DMS53 (cell line): ENCODE results near the gene WDR13.
"Not testable (repeated sequence)": the region's sequence is repeated elsewhere in the genome, so short reads cannot be mapped to it uniquely, and the experiment has no call there.

Experiments used
- DNase-seq: peaks from one replicate; lab custom pipeline; 2025; lab: John Stamatoyannopoulos, UW

Gene WDR13

DNA sequence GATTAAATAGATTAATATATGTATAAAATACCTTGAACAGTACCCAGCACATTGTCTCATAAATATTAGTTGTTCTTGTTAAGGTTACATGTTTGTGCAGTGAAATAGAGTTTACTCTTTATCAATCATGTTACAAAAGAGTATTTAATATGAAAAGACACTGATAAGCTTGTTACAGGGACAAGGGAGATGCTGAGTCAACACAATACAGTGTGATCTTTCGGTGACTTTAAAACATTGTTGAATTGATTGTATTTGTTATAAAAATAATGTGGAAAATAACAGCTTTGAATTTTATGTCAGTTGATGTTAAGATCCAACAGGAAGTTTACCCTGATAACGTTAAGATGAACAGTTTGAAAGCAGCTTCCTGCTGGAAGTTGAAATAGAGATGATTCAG lies 1.4 kb upstream of the WDR13 start:
- no peak for DNase-seq

DNA sequence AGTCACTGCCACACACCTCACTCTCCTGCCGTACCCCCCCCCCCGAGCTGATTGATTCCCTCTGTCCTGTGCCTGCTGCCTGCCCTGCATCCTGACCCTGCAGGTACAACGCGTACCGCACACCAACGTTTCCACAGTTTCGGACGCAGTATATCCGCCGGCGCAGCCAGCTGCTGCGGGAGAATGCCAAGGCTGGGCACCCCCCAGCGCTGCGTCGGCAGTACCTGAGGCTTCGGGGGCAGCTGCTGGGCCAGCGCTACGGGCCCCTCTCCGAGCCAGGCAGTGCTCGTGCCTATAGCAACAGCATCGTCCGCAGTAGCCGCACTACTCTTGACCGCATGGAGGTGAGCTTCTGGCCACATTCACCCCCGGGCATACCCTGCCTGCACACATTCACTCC lies 1.3 kb downstream of the WDR13 start:
- DNase-seq, result no peak

DNA sequence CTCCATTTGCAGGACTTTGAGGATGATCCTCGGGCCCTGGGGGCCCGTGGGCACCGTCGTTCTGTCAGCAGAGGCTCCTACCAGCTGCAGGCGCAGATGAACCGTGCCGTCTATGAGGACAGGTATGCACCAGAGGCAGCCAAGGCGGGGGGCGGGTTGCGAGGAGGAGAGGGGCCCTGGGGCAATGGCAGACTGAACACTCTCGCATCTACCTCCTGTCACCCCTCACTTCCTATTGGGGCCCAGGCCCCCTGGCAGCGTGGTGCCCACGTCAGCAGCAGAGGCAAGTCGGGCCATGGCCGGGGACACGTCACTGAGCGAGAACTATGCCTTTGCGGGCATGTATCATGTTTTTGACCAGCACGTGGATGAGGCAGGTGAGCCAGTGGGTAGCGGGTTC lies 2.0 kb downstream of the WDR13 start:
- DNase-seq, result no peak

DNA sequence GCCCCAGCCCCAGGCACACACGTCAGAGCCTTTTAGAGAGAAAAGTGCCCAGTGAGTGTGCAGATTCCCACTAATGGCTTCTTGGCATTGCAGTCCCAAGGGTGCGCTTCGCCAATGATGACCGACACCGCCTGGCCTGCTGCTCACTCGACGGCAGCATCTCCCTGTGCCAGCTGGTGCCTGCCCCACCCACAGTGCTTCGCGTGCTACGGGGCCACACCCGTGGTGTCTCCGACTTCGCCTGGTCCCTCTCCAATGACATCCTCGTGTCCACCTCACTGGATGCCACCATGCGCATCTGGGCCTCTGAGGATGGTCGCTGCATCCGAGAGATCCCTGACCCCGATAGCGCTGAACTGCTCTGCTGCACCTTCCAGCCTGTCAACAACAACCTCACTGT lies 2.9 kb downstream of the WDR13 start:
- DNase-seq, result no peak

DNA sequence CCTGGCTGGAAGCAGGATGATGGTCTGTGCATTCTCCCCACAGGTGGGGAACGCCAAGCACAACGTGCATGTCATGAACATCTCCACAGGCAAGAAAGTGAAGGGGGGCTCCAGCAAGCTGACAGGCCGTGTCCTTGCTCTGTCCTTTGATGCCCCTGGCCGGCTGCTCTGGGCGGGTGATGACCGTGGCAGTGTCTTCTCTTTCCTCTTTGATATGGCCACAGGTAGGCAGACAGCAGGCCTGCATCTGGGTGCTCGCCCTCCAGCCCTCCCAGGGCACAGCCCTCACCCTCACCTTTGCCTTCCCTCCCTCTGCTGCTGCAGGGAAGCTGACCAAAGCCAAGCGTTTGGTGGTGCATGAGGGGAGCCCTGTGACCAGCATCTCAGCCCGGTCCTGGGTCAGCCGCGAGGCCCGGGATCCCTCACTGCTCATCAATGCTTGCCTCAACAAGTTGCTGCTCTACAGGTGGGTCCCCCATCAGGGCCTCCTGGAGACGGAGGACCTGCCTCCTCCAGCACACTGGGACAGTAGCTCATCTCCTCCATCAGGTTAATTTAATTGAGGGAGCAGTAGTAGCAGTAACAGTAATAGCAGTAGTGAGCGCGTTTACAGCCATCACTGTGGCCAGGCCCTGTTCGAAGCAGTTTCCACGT lies 4.6 kb downstream of the WDR13 start:
- no peak for DNase-seq

DNA sequence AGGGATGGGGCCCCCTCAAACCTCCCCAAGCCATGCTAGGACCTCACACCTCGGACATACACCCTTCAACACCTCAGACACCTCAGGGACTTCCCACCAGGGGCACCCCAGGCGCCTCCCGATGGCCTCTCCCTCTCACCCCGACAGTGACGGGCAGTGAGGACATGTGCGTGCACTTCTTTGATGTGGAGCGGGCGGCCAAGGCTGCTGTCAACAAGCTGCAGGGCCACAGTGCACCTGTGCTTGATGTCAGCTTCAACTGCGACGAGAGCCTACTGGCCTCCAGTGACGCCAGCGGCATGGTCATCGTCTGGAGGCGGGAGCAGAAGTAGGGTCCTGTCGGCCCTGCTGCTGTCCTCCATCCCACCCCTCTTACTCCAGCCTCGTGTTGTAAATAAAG lies 7.4 kb downstream of the WDR13 start:
- DNase-seq, result no peak

DNA sequence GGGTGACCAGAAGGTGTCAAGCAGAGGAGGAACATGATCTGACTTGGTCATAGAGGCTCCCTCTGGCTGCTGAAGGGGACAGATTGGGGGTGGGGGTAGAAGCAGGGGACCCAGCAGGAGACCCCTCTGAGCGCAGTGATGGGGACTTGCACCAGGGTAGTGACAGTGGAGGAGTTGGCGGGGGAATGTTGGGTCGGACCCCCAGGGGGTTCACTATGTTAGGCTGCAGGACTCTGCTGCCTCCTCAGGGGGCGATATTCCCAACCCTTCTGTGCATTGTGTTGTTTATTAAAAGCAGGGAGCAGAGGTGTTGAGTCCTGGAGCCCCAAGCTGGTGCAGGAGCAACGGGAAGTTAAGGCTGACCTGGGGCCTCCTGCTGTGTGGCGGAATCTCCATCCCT lies 8.8 kb downstream of the WDR13 start:
- no peak for DNase-seq

DNA sequence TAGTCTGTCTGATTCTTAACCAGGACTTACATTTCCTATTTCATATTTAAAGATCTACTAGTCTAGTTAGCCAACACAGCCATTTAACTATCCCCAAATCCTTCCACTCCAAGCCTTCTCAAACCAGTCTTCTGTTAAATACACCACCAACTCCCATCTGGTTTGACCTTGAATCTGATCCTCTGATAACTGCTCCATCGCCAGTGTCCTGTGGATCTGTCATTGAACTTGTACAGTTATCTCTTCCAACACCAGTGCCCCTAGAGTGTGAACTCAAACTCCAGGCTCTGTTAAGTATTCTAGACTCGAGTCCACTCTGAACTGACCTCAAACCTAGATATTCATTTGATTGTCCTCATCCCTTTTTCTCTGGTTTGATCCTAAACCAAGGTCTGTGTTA lies 14.4 kb downstream of the WDR13 start:
- no peak for DNase-seq

DNA sequence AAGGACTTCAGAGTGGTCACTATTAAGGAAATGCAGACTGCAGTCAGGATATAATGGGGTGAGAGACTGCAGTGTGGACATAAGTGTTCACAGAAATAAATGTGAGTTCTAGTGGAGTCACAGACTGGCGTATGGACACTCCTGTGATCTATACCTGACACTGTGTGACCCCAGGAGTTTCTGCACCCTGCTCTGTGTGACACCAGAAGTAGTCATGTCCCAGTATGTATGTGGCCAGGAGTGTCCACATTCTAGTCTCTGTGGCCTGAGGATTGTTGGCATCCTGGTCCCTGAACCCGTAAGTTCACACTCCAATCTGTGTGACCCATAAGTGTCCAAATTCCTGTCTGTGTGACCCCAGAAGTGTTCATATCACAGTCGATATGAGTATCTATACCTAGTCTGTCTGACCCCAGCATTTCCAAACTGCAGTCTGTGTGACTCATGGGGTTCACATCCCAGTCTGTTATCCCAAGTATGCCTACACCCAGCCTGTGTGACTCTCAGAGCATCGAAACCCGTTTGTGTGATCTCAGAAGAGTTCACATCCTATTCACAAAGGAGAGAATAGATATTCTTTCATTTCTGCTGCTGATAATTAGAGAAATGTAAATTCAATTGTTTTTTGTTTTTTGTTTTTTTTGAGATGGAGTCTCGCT lies 16.3 kb downstream of the WDR13 start:
- no peak for DNase-seq

DNA sequence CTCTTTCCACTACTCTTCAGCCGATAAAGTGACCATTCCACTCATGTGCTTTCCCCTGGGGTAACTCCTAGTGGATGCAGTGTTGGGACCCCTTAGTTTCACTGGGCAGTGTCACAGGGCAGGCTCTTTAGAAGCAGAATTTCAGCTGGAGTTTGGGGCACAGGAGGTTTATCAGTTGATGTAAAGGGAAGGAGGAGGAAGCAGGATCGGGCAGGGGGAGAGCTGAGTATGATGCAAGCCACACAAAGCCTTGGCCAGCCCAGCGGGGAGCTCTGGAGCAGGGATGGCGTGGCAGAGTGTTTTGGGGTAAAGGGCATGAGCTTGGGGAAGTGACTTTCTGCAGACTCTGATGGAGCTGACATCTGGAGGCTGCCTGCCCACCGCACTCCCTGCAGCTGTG lies 19.3 kb downstream of the WDR13 start:
- no peak for DNase-seq

DNA sequence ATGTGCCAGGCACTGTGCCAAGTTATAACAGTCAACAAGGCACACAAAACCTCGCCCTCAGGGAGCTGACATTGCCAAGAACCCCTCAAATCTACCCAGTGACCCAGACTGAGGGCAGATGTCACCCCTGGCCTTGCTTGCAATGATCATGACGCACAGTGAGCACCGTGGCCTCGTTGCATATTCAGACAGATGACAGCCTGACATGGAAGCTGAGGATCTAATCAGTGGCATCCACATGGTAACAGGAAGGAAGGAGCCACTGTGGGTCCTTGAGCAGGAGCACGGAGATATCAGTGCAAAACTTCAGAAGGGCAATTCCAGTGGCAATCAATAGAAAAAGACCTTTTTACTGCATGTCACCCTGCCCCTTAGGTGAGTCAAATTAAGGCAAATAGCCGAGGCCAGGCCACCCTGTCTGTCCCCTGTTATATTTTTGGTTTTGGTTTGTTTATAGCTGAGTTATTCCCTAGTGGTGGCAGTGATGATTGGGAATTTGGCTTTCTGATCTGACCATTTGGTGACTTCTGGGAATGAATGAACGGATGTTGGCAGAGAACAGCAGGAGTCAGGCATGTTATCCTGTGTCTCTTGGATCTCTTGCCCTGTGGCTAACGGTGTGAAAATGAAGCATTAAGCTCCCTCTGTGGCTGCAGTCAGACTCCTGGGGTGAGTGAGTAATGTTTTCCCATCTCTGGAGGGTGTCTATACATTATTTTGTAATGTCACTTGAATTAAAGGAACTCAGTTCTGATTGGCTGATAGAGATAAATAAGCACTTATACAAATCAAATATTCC lies 20.4 kb downstream of the WDR13 start:
- no peak for DNase-seq

DNA sequence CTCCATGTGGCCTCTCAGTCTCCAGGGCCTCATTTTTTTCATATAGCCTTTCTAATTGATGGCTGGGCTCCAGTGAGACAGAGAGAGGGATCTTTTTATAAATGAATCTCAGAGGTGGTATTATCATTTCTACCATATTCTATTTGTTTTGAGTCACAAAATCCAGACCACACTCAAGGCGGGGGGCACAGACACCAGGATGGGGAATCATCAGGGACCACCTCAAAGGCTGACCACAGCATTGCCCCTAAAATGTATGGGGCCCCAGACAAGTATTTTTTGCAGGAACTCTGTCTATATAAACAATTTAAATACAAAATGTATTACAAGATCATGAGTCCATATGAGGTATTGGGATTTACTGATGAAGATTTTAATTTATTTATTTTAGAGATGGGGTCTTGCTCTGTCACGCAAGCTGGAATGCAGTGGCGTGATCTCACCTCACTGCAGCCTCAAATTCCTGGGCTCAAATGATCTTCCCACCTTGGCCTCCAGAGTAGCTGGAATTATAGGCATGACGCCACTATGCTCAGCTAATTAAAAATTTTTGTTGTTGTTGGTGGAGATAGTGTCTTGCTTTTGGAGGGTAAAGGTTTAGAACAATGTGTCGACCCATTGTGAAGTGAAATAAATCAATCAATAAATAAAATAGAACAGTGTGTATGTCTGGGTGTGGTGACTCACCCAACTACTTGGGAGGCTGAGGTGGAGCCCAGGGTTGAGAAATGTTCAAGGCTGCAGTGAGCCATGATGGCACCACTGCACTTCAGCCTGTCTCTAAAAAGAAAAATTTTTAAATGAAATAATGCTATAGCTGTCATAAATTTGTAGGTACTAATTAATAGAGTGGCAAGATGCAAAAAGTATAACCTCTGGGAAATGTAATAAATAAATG lies 29.4 kb downstream of the WDR13 start:
- DNase-seq, result no peak

DNA sequence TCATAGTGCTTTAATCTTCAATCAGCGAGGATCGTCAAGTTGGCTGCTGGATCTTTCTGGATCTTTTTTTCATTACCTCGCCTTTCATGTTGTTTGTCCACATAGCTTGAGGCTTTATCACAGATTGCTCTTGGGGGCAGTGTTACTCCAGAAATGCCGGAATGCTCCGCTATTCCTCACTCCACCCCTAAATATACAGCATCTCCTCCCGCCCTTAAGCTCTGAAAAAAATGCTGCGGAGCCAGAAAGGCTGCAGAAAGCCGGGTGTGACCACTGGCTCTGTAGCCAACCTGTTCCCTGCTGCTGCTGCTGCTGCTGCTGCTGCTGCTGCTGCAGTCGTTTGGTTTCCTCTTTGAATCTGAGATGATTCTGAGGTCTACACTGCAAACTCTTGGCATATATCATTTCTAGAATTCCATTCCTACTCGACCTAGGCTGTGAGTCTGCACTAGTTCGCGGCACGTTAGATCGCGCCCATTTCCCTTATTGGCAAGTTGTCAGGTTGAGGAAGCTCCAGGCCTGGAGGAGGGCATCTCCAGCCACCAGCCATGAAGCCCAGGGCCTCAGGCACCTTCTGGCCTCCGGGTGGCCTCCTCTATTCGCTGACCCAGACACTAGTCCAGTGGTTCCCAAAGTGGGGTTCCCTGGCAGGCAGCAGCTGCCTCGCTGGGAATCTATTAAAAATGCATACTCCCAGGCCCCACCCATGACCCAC lies 34.2 kb downstream of the WDR13 start:
- peak; percentile 95 for DNase-seq

DNA sequence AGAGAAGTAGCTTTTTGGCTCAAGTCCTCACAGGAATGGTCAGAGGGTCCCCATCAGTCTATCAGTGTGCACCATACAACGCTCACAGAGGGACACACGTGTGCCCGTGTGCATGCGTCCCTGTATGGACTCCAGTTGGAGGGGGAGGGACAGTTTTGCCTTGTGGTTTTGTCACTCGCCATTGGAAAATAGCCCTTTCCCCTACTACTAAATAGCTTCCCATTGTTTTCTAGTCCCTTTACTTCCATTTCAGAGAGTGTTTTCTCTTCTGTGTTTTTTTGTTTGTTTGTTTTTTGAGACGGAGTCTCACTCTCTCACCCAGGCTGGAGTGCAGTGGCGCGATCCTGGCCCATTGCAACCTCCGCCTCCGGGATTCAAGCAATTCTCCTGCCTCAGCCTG lies 34.9 kb downstream of the WDR13 start:
- DNase-seq, result no peak

DNA sequence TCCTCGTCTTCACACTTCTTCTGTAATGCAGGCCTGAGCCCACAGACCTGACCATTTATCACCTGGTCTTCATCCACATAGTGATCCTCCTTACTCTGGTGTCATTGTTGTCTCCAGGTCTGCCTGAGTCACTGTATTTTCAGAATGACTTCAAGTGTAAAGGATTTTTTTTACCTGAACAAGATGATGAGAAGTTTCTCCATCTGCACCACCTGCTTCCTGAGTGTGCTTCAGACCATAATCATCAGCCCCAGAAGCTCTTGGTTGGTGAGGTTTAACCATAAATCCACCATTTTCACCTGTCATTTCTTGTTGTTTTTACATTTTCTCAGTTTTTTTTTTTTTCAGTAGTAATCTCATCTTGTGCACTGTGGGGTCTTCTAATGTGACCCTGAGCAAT lies 39.0 kb downstream of the WDR13 start:
- no peak for DNase-seq

DNA sequence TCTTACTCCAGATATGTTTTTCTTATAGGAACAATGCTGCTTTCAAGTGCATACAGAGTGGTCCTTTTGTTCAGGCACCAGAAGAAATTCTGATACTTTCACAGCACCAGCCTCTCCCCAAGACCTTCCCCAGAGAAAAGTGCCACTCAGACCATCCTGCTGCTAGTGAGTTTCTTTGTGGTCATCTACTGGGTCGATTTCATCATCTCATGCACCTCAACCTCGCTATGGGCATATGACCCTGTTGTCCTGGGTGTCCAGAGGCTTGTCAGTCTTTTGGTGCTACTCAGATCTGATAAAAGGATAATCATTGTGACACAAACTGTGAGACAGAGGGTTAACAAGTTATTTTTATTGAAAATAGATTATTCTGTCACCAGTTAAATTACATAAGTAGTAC lies 39.5 kb downstream of the WDR13 start:
- no peak for DNase-seq

DNA sequence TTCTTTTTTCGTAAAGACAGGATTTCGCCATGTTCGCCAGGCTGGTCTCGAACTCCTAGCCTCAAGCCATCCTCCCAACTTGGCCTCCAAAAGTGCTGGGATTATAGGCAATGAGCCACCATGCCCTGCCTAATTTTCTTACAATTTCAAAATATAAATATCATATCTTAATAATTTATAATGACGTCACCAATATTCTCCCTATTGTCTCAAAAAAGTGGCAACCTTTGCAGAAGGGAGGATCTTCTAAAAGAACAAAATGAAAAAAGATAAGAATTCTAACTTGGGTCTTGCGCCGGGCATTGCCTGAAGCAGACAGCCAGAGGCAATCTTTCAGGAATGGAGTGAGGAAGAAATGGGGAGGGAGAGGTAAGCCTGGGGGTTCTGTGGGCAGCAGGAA lies 48.4 kb downstream of the WDR13 start:
- DNase-seq, result no peak

DNA sequence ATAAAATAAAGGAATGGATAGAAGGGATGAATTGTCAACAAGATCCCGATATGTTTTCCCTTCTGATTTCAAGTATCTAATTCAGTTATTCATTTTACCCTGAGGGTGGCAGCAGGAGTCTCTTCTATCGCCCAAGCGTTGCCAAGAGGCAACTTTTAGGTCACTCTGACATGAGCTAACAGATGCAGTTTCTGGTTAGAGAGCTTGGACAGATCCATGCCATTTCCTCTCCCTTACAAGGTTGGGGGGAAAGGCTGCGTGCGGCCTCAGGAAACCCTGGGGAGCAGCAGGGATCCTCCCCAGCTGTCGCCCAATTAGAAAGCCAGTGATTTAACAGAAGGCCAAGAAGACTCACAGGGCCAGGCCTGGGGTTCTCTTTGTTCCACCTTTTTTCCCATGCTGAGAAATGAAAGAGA lies 51.1 kb downstream of the WDR13 start:
- peak; percentile 56 for DNase-seq

DNA sequence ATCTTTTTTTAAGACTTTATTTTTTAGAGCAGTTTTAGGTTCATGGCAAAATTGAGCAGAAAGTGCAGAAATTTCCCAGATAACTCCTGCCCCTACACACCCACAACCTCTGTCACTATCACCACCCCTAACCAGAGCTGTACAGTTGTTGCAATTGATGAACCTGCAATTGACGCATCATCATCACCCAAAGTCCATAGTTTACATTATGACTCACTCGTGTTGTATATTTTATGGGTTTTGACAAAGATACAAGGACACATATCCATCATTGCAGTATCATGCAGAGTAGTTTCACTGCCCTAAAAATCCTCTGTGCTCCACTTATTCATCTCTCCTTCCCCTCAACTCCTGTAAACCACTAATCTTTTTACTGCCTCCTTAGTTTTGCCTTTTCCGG lies 51.8 kb downstream of the WDR13 start:
- DNase-seq, result peak; percentile 28

DNA sequence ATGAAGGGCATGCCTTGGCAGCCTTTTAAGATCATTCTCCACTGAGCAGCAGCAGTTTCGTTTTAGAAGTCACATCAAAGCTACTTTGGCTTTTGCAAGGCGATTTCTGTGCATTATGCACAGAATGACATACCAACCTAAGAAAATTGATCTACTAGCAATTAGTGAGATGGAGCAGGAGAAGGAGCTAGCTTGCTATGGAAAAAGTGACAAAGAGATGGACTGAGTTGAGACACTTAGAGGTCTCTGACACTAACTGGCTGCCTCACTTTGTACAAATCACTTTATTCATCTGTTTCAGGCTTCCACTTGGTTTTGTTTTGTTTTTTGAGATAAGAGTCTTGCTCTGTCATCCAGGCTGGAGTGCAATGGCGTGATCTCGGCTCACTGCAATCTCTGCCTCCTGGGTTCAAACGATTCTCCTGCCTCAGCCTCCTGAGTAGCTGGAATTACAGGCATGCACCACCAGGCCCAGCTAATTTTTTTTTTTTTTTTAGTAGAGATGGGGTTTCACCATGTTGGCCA lies 54.8 kb downstream of the WDR13 start:
- DNase-seq, result not testable (repeated sequence)

DNA sequence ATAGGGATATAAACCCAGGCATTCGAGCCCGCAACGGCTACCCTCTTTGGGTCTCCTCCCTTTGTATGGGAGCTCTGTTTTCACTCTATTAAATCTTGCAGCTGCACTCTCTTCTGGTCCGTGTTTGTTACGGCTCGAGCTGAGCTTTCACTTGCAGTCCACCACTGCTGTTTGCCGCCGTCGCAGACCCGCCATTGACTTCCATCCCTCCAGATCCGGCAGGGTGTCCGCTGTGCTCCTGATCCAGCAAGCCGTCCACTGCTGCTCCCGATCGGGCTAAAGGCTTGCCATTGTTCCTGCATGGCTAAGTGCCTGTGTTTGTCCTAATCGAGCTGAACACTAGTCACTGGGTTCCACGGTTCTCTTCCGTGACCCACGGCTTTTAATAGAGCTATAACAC lies 57.5 kb downstream of the WDR13 start:
- peak; percentile 4 for DNase-seq
